Skeletal muscle tissue (tissue), 4 donors: ENCODE data around the gene SLC1A3. TPM values are rescaled to one million over a fixed set of nuclear protein-coding genes. Genes with fewer than 3 reads are reported as not detected.

Experiments used
- H3K27ac ChIP-seq: one replicate; pipeline ENCODE4 v1.7.0; 2013; ENCODE audit warnings: mild to moderate bottlenecking, low read depth, low read length, inconsistent platforms
- H3K27me3 ChIP-seq, 3 donors: one replicate each; pipeline ENCODE4 v1.7.0; 2013; ENCODE audit warnings: low read length in 3 of 3; ENCODE audit not compliant: control insufficient read depth in 3 of 3, insufficient read depth in 3 of 3
- H3K36me3 ChIP-seq, 3 donors: one replicate each; pipeline ENCODE4 v1.7.0; 2013; ENCODE audit warnings: low read length in 3 of 3; ENCODE audit not compliant: control insufficient read depth in 3 of 3, insufficient read depth in 3 of 3
- H3K4me1 ChIP-seq, 3 donors: one replicate each; pipeline ENCODE4 v1.7.0; 2013; ENCODE audit warnings: low read length in 3 of 3, mild to moderate bottlenecking in 3 of 3; ENCODE audit not compliant: control insufficient read depth in 3 of 3, insufficient read depth in 3 of 3
- H3K4me3 ChIP-seq, 3 donors: one replicate each; pipeline ENCODE4 v1.7.0; 2013; ENCODE audit warnings: low read length in 3 of 3
- H3K9ac ChIP-seq, 3 donors: one replicate each; pipeline ENCODE4 v1.7.0; 2013; ENCODE audit warnings: low read length in 3 of 3, mild to moderate bottlenecking in 3 of 3, moderate library complexity in 2 of 3, low read depth in 1 of 3
- H3K9me3 ChIP-seq, 3 donors: one replicate each; pipeline ENCODE4 v1.7.0; 2013; ENCODE audit warnings: low read length in 3 of 3; ENCODE audit not compliant: control insufficient read depth in 3 of 3
- total RNA-seq: library from RNA; depleted of rRNA; stranded (reverse); fragments of >200 nt; gene quantifications from one replicate; pipeline ENCODE4 v1.2.3, GENCODE V29; 2014
- donor health status: Osteomylitis.

The SLC1A3 gene
- total RNA-seq, 1 donor from 2014 or later, result 27.1 TPM

- no peak overlapping the region for H3K27ac ChIP-seq
- no peaks in the 10 kb centered on the region for H3K9me3 ChIP-seq
- no peak overlapping the region for H3K4me3 ChIP-seq
- H3K36me3 ChIP-seq, result no peaks in the 10 kb centered on the region
- peaks cover 0 to 3% (median 0%) of the 10 kb centered on the region in 3 donors for H3K4me1 ChIP-seq
- H3K27me3 ChIP-seq, result no peaks in the 10 kb centered on the region
- no peak overlapping the region for H3K9ac ChIP-seq
Measured at GRCh38 chr5:36723912-36724311, 117.5 kb downstream of the SLC1A3 start.

- no peaks in the 10 kb centered on the region for H3K27me3 ChIP-seq
- peaks cover 0 to 3% (median 0%) of the 10 kb centered on the region in 3 donors for H3K4me1 ChIP-seq
- no peak overlapping the region for H3K27ac ChIP-seq
- H3K4me3 ChIP-seq, result no peak overlapping the region
- H3K9me3 ChIP-seq, result no peaks in the 10 kb centered on the region
- no peaks in the 10 kb centered on the region for H3K36me3 ChIP-seq
- no peak overlapping the region for H3K9ac ChIP-seq
Measured at GRCh38 chr5:36724467-36725332, 118.3 kb downstream of the SLC1A3 start.

- Histone ChIP-seq H3K27ac (no peak overlapping the region), H3K36me3 (no peaks in the 10 kb centered on the region), H3K27me3 (no peaks in the 10 kb centered on the region), H3K4me1 (peaks cover 3 to 5% (median 5%) of the 10 kb centered on the region in 3 donors), H3K9me3 (no peaks in the 10 kb centered on the region), H3K4me3 (no peak overlapping the region), H3K9ac (no peak overlapping the region)
Measured at GRCh38 chr5:36726317-36726716, 119.9 kb downstream of the SLC1A3 start.

GRCh38 chr5:36726767-36727166, 120.4 kb downstream of the SLC1A3 start:
- no peak overlapping the region for H3K4me3 ChIP-seq

GRCh38 chr5:36728697-36729543, 122.5 kb downstream of the SLC1A3 start:
- Histone ChIP-seq H3K27me3 (no peaks in the 10 kb centered on the region), H3K27ac (no peak overlapping the region), H3K36me3 (no peaks in the 10 kb centered on the region), H3K4me1 (peaks cover 3 to 5% (median 5%) of the 10 kb centered on the region in 3 donors), H3K4me3 (no peak overlapping the region), H3K9me3 (no peaks in the 10 kb centered on the region), H3K9ac (no peak overlapping the region)

More at GRCh38 chr5:36726767-36727166, 120.4 kb downstream of the SLC1A3 start:
- no peaks in the 10 kb centered on the region for H3K36me3 ChIP-seq
- no peaks in the 10 kb centered on the region for H3K27me3 ChIP-seq
- H3K9me3 ChIP-seq, result no peaks in the 10 kb centered on the region
- H3K9ac ChIP-seq, result no peak overlapping the region
- peaks cover 3 to 5% (median 5%) of the 10 kb centered on the region in 3 donors for H3K4me1 ChIP-seq
- no peak overlapping the region for H3K27ac ChIP-seq

- peak overlapping the region in 1 of 3 donors; percentile 10 for H3K9ac ChIP-seq
- peaks cover 0 to 5% (median 5%) of the 10 kb centered on the region in 3 donors for H3K4me1 ChIP-seq
- H3K9me3 ChIP-seq, result no peaks in the 10 kb centered on the region
- H3K27me3 ChIP-seq, result no peaks in the 10 kb centered on the region
- H3K36me3 ChIP-seq, result no peaks in the 10 kb centered on the region
- H3K27ac ChIP-seq, result no peak overlapping the region
- no peak overlapping the region for H3K4me3 ChIP-seq
Measured at GRCh38 chr5:36730537-36731216, 124.3 kb downstream of the SLC1A3 start.

GRCh38 chr5:36733183-36733582, 126.8 kb downstream of the SLC1A3 start:
- peaks cover 0 to 5% (median 5%) of the 10 kb centered on the region in 3 donors for H3K4me1 ChIP-seq
- no peaks in the 10 kb centered on the region for H3K27me3 ChIP-seq
- H3K27ac ChIP-seq, result no peak overlapping the region
- no peaks in the 10 kb centered on the region for H3K9me3 ChIP-seq
- H3K9ac ChIP-seq, result no peak overlapping the region
- H3K4me3 ChIP-seq, result no peak overlapping the region
- no peaks in the 10 kb centered on the region for H3K36me3 ChIP-seq

GRCh38 chr5:36734422-36734821, 128.0 kb downstream of the SLC1A3 start:
- Histone ChIP-seq H3K4me3 (no peak overlapping the region), H3K36me3 (no peaks in the 10 kb centered on the region), H3K4me1 (peaks cover 0 to 5% (median 5%) of the 10 kb centered on the region in 3 donors), H3K9ac (no peak overlapping the region), H3K9me3 (no peaks in the 10 kb centered on the region), H3K27me3 (no peaks in the 10 kb centered on the region), H3K27ac (no peak overlapping the region)

- H3K4me3 ChIP-seq, result no peak overlapping the region
- peaks cover 0 to 1% (median under 1%) of the 10 kb centered on the region in 3 donors for H3K4me1 ChIP-seq
- H3K9ac ChIP-seq, result no peak overlapping the region
- H3K36me3 ChIP-seq, result no peaks in the 10 kb centered on the region
- no peaks in the 10 kb centered on the region for H3K9me3 ChIP-seq
- H3K27ac ChIP-seq, result no peak overlapping the region
- H3K27me3 ChIP-seq, result no peaks in the 10 kb centered on the region
Measured at GRCh38 chr5:36735891-36736290, 129.5 kb downstream of the SLC1A3 start.
